Muscle layer of duodenum (tissue), 2 donors: ENCODE measurements around the gene ANKRD24.

Experiments used
- H3K27ac ChIP-seq: one replicate; pipeline ENCODE4 v1.7.0; 2013; ENCODE audit warnings: mild to moderate bottlenecking, low read length
- H3K27me3 ChIP-seq: one replicate; pipeline ENCODE4 v1.7.0; 2013; ENCODE audit warnings: low read depth, mild to moderate bottlenecking, control low read depth, low read length
- H3K36me3 ChIP-seq, 2 donors: one replicate each; pipeline ENCODE4 v1.7.0; 2013; ENCODE audit warnings: low read length in 2 of 2, control low read depth in 1 of 2, mild to moderate bottlenecking in 1 of 2; ENCODE audit not compliant: insufficient read depth in 2 of 2, control insufficient read depth in 1 of 2
- H3K4me1 ChIP-seq, 2 donors: one replicate each; pipeline ENCODE4 v1.7.0; 2013; ENCODE audit warnings: low read length in 2 of 2, mild to moderate bottlenecking in 2 of 2, control low read depth in 1 of 2, moderate library complexity in 1 of 2; ENCODE audit not compliant: insufficient read depth in 2 of 2, control insufficient read depth in 1 of 2
- H3K4me3 ChIP-seq, 2 donors: one replicate each; pipeline ENCODE4 v1.7.0; 2013; ENCODE audit warnings: low read length in 2 of 2, low read depth in 1 of 2, mild to moderate bottlenecking in 1 of 2
- H3K9me3 ChIP-seq, 2 donors: one replicate each; pipeline ENCODE4 v1.7.0; 2013; ENCODE audit warnings: low read length in 2 of 2, control low read depth in 1 of 2, mild to moderate bottlenecking in 1 of 2; ENCODE audit not compliant: control insufficient read depth in 1 of 2
- donor health status: healthy.

ANKRD24 gene

DNA sequence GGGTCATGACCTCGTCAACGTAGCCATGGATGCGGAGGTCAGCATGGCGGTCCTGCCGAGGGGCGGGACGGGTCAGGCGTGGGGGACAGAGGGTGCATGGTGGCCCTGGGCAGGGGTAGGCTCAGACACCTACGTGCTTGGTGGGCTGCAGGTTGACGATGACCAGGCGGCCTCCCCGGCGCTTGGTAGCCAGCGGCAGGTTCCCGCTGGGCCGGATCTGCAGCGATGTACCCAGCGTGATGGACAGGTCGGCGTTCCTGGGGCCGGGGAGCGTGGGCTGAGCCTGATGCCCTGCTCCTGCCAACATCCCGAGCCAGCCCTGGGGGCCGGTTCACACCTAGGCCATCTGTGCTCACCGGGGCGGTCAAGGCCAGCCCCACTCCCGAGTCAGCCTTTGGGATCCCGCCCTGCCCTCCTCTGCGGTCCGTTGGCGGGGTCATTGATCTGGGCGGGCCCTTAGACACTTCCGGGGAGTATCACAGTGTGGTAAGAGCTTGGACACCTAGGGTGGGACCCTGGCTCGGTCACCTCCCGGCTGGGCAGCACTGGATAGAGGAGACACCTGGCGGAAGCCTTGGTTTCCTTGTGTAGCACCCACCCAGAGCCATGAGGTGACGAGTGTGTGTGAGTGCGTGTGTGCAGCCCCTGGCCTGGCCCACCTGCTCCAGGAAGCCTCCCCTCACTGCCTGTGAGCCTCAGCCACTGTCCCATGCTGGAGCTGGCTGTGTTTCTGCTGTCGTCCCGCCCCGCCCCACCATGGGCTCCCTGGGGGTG is 7.4 kb upstream of the ANKRD24 start:
- no peaks in the 10 kb centered on the region for H3K27me3 ChIP-seq
- no peaks in the 10 kb centered on the region for H3K9me3 ChIP-seq
- peaks cover 0 to 8% of the 10 kb centered on the region in 2 donors for H3K4me1 ChIP-seq
- H3K27ac ChIP-seq, result no peak overlapping the region
- no peak overlapping the region for H3K4me3 ChIP-seq
- H3K36me3 ChIP-seq, result peaks cover 0 to 37% of the 10 kb centered on the region in 2 donors

- peaks cover 0 to 41% of the 10 kb centered on the region in 2 donors for H3K36me3 ChIP-seq
- H3K27ac ChIP-seq, result no peak overlapping the region
- H3K9me3 ChIP-seq, result no peaks in the 10 kb centered on the region
Observed at GRCh38 chr19:4175669-4175931, 6.9 kb upstream of the ANKRD24 start.

GRCh38 chr19:4177146-4177545 is 5.3 kb upstream of the ANKRD24 start:
- Histone ChIP-seq H3K9me3 (no peaks in the 10 kb centered on the region), H3K27me3 (no peaks in the 10 kb centered on the region), H3K36me3 (peaks cover 0 to 41% of the 10 kb centered on the region in 2 donors), H3K4me1 (peaks cover 0 to 24% of the 10 kb centered on the region in 2 donors), H3K27ac (no peak overlapping the region), H3K4me3 (no peak overlapping the region)

More at GRCh38 chr19:4175669-4175931, 6.9 kb upstream of the ANKRD24 start:
- peaks cover 0 to 10% of the 10 kb centered on the region in 2 donors for H3K4me1 ChIP-seq
- H3K4me3 ChIP-seq, result no peak overlapping the region
- H3K27me3 ChIP-seq, result no peaks in the 10 kb centered on the region

DNA sequence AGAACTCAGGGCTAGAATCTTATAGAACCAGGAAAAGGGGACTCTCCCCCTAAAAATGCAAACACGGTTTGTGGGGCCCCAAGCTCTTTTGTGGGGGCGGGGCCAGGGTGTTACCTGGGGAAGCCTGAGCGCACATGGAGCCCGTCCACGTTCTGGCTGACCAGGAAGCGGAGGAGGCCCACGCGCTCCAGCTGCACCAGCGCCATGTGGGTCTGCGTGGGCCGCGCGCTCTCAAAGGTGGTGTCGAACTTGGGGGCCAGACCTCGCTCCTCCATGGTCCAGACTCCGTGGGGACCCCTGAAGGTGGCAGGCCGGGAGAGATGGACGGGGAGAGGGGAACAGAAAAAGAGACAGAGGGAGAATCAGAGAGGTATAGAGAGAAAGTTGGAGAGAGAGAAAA is 3.5 kb upstream of the ANKRD24 start:
- H3K4me3 ChIP-seq, result no peak overlapping the region
- peaks cover 0 to 41% of the 10 kb centered on the region in 2 donors for H3K36me3 ChIP-seq
- H3K27ac ChIP-seq, result no peak overlapping the region
- H3K4me1 ChIP-seq, result peaks cover 0 to 21% of the 10 kb centered on the region in 2 donors
- no peaks in the 10 kb centered on the region for H3K27me3 ChIP-seq
- no peaks in the 10 kb centered on the region for H3K9me3 ChIP-seq

DNA sequence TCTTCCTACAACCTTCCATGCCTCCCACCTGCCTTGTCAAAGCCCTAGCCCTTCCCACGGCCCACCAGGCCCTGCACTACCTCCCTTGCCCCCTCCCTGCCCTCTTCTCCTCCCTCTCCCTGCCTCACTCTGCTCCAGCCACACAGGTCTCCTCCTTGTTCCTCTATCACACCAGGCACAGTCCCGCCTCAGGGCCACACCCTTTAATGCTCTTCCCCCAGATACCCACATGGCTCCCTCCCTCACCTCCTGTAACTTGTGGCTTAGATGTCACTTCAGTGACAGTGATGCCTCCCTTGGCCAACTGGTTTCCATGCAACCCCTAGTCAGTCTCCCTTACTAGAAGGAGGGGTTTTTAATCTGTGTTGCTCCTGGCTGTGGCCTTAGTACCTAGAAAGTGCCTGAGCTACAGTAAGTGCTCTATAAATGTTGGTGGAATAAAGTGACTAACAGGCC is 1.4 kb upstream of the ANKRD24 start:
- Histone ChIP-seq H3K27me3 (no peaks in the 10 kb centered on the region), H3K9me3 (no peaks in the 10 kb centered on the region), H3K4me3 (no peak overlapping the region), H3K36me3 (peaks cover 0 to 24% of the 10 kb centered on the region in 2 donors), H3K4me1 (peaks cover 0 to 21% of the 10 kb centered on the region in 2 donors), H3K27ac (no peak overlapping the region)

DNA sequence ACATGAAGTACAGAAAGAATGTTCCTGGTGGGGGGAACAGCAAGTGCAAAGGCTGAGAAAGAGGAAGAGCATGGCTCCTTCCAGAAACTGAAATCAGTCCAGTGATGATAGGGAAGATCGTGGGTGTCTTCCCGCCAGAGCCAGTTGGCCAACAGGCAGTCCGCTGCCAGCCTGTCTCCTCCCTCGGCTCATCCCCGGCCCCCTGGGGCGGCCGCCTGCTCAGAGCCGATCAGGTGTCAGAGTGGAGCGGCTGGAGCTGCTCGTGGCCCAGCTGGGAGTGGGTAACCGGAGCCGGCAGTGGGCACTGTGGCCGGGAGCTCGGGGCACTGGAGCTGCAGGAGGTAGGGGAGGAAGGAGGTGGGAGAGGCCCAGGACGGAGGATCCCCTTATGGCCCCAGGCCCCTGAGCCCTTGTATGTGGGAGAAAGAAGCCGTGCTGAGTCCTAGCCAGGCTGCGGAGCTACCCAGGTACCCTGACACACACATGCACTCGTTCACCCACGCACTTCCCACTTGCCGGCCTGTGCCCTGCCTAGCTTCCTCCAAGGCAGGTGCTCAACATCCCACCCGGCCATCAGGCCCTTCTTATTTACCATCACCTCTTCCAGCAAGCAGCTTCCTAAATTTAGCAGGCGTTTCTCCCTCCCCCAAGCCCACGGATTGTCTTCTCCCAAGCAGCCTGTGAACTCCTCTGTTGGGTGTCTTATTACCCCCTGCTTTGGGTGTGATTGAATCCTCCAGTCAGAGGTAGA is 1.7 kb downstream of the ANKRD24 start:
- H3K36me3 ChIP-seq, result peaks cover 0 to 14% of the 10 kb centered on the region in 2 donors
- H3K4me1 ChIP-seq, result peaks cover 0 to 21% of the 10 kb centered on the region in 2 donors
- no peaks in the 10 kb centered on the region for H3K9me3 ChIP-seq
- no peak overlapping the region for H3K4me3 ChIP-seq
- no peak overlapping the region for H3K27ac ChIP-seq
- no peaks in the 10 kb centered on the region for H3K27me3 ChIP-seq

DNA sequence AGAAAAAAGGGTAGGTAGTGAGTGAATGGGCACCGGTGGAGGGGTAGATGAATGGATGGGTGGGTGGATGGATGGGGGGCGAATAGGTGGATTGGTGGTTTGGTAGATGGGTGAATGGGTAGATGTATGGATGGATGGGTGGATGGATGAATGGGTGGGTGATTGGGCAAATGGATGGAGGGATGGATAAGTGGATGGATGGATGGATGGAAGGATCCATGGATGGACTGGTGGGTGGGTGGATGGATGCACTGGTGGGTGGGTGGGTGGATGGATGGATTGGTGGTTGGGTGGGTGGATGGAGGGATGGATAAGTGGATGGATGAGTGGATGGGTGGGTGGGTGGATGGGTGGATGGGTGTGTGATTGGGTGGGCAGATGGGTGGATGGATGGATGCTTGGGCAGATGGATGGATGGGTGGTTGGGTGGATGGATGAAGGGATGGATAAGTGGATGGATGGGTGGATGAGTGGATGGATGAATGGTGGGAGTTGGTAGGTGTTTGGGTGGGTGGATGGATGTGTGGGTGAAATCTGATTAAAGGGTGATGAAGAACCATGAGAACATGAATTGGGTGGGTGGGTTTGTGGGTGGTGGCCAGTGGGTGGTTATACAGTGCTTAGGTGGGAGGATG is 2.3 kb downstream of the ANKRD24 start:
- Histone ChIP-seq H3K27me3 (no peaks in the 10 kb centered on the region), H3K4me1 (peaks cover 0 to 21% of the 10 kb centered on the region in 2 donors), H3K36me3 (peaks cover 0 to 7% of the 10 kb centered on the region in 2 donors), H3K4me3 (no peak overlapping the region), H3K27ac (no peak overlapping the region), H3K9me3 (no peaks in the 10 kb centered on the region)

- no peaks in the 10 kb centered on the region for H3K9me3 ChIP-seq
- H3K36me3 ChIP-seq, result no peaks in the 10 kb centered on the region
- no peak overlapping the region for H3K4me3 ChIP-seq
- H3K27ac ChIP-seq, result no peak overlapping the region
- no peaks in the 10 kb centered on the region for H3K27me3 ChIP-seq
- peaks cover 0 to 19% of the 10 kb centered on the region in 2 donors for H3K4me1 ChIP-seq
Observed at GRCh38 chr19:4185413-4186086, 3.1 kb downstream of the ANKRD24 start.

DNA sequence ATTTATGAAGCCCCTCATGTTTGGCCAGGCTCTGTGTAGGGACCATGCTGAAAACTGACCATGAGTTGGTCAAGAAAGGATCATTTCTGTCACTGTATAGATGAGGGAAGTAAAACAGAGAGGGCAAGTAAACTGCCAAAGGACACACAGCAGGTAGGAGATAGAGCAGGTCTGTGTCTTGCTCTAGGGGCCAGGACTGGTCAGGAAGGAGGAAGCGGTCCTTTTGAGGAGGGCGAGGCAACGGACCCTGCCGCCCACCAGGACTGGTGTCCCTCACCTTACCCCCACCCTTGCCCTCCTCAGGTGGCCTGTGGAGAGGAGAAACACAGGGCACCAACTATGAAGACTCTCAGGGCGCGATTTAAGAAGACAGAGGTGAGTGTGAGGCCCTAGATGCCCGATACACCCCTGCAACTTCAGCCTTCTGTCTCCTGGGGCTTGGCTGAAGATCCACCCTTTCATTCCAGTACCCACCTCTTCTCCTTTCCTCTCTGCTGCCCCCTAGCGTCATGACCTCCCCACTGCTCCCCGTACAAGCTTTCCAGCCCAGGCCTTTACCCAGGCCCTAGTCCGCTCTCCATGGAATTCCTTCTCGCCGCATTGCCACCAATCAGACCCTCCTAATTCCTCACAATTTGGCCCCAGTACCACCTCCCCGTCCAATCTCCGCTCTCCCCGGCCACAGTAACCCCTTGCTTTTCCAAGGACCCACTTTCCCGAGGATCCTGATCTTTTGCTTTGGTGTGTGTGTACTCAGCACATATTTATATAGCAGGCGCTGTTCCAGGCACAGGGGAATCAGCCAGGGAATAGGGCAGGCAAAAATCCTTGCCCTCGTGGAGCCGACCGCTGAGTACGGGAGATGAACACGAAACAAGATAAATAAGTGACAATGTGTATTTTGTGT is 3.9 kb downstream of the ANKRD24 start:
- Histone ChIP-seq H3K9me3 (no peaks in the 10 kb centered on the region), H3K36me3 (no peaks in the 10 kb centered on the region), H3K4me3 (no peak overlapping the region), H3K4me1 (peaks cover 0 to 12% of the 10 kb centered on the region in 2 donors), H3K27me3 (no peaks in the 10 kb centered on the region), H3K27ac (no peak overlapping the region)

- H3K4me3 ChIP-seq, result no peak overlapping the region
- H3K4me1 ChIP-seq, result peaks cover 0 to 5% of the 10 kb centered on the region in 2 donors
- no peaks in the 10 kb centered on the region for H3K9me3 ChIP-seq
- H3K27ac ChIP-seq, result no peak overlapping the region
- H3K27me3 ChIP-seq, result no peaks in the 10 kb centered on the region
- H3K36me3 ChIP-seq, result no peaks in the 10 kb centered on the region
Observed at GRCh38 chr19:4187313-4188122, 5.0 kb downstream of the ANKRD24 start.
